GM12891 (cell line): Measurements from ENCODE around the gene KIDINS220.

Experiments
- DNase-seq: peaks from one replicate; pipeline ENCODE4 v3.0.0; 2011; ENCODE audit warnings: low spot score; ENCODE audit not compliant: insufficient read length
- FAIRE-seq: peaks from 2 replicates; lab custom pipeline; 2011; peaks lifted over from hg19 to GRCh38; lab: Jason Lieb, UNC
- PAX5 ChIP-seq: IDR thresholded peaks from 2 replicates; pipeline ENCODE4 v1.6.1; 2011; ENCODE audit warnings: low read length, moderate library complexity, mild to moderate bottlenecking; ENCODE audit not compliant: insufficient read depth, severe bottlenecking
- POLR2A ChIP-seq: IDR thresholded peaks from 2 replicates; pipeline ENCODE4 v1.6.1; 2011; ENCODE audit warnings: low read depth, low read length, control low read depth
- POLR2AphosphoS5 ChIP-seq: IDR thresholded peaks from 2 replicates; pipeline ENCODE4 v1.6.1; 2011; ENCODE audit warnings: low read depth, low read length, control low read depth
- POU2F2 ChIP-seq: IDR thresholded peaks from 2 replicates; pipeline ENCODE4 v1.6.1; 2011; ENCODE audit warnings: low read depth, mild to moderate bottlenecking, control low read depth, low read length, moderate library complexity
- SPI1 ChIP-seq: IDR thresholded peaks from 2 replicates; pipeline ENCODE4 v1.6.1; 2011; ENCODE audit warnings: low read depth, low read length, control low read depth
- TAF1 ChIP-seq: IDR thresholded peaks from 2 replicates; pipeline ENCODE4 v1.6.1; 2011; ENCODE audit warnings: low read depth, low read length, control low read depth

The KIDINS220 gene

GRCh38 chr2:8693157-8693821 is 144.1 kb downstream of the KIDINS220 start:
- peak; percentile 57 for FAIRE-seq
- no peak for DNase-seq
- TF ChIP-seq POU2F2 (no peak), PAX5 (no peak), SPI1 (no peak), TAF1 (no peak), POLR2A (no peak), POLR2AphosphoS5 (no peak)

- DNase-seq (no peak), FAIRE-seq (no peak)
- TF ChIP-seq PAX5: no peak
- no peak for TF ChIP-seq POLR2AphosphoS5
- no peak for TF ChIP-seq TAF1
- TF ChIP-seq POLR2A: no peak
- TF ChIP-seq POU2F2: no peak
- no peak for TF ChIP-seq SPI1
These were observed 144.6 kb downstream of the KIDINS220 start for GRCh38 chr2:8692783-8693156.

GRCh38 chr2:8691859-8692437 is 145.5 kb downstream of the KIDINS220 start:
- TF ChIP-seq POLR2A (no peak), SPI1 (no peak), POLR2AphosphoS5 (no peak), TAF1 (no peak)
- DNase-seq: no peak
- no peak for FAIRE-seq

- peak; percentile 13 for FAIRE-seq
- peak; percentile 67 for DNase-seq
- TF ChIP-seq POLR2AphosphoS5 (no peak), PAX5 (no peak), TAF1 (no peak), SPI1 (no peak), POLR2A (no peak), POU2F2 (no peak; the same call in 1 of the 2 replicates)
These were observed 151.6 kb downstream of the KIDINS220 start for GRCh38 chr2:8685697-8686358.

- no peak for FAIRE-seq
- DNase-seq: no peak
- TF ChIP-seq TAF1: no peak
- no peak for TF ChIP-seq POLR2A
- TF ChIP-seq SPI1: no peak
- no peak for TF ChIP-seq POU2F2
- TF ChIP-seq PAX5: no peak
- no peak for TF ChIP-seq POLR2AphosphoS5
These were observed 152.3 kb downstream of the KIDINS220 start for GRCh38 chr2:8684878-8685696.

GRCh38 chr2:8684540-8684877 is 152.9 kb downstream of the KIDINS220 start:
- no peak for DNase-seq
- no peak for TF ChIP-seq POLR2AphosphoS5
- TF ChIP-seq POLR2A: peak; percentile 28; the same call in 1 of the 2 replicates
- no peak for FAIRE-seq

GRCh38 chr2:8682719-8683667 is 154.4 kb downstream of the KIDINS220 start:
- no peak for FAIRE-seq
- TF ChIP-seq POLR2A (no peak), TAF1 (no peak), SPI1 (no peak), PAX5 (no peak), POLR2AphosphoS5 (no peak)
- DNase-seq: no peak

- DNase-seq (peak; percentile 90), FAIRE-seq (peak; percentile 61)
- TF ChIP-seq POLR2AphosphoS5 (peak; percentile 98), SPI1 (no peak), POU2F2 (peak; percentile 63; the same call in 1 of the 2 replicates), POLR2A (peak; percentile 98), PAX5 (no peak), TAF1 (peak; percentile 99)
These were observed 155.4 kb downstream of the KIDINS220 start, which contains the start of gene ID2 for GRCh38 chr2:8681786-8682692. Gene ID2 (plus strand): TSS chr2:8682056. CDS start chr2:8682166, 110 bp downstream.
